Activated CD4-positive, CD25-positive, alpha-beta regulatory T cell treated with anti-CD3 and anti-CD28 coated beads, Interleukin-2, amount 50 U/mL, for 16 hours (primary cell): ENCODE data around the gene TRIM9.

ENCODE experiments used
- DNase-seq: peaks from one replicate; pipeline ENCODE4 v3.0.0-alpha.2; 2020; ENCODE audit warnings: low read depth, low spot score

TRIM9 gene

GRCh38 chr14:51058382-51058781 lies 36.5 kb downstream of the TRIM9 start:
- no peak for DNase-seq

GRCh38 chr14:51056421-51056820 lies 38.5 kb downstream of the TRIM9 start:
- no peak for DNase-seq

GRCh38 chr14:51053157-51053556 lies 41.7 kb downstream of the TRIM9 start:
- no peak for DNase-seq

DNA sequence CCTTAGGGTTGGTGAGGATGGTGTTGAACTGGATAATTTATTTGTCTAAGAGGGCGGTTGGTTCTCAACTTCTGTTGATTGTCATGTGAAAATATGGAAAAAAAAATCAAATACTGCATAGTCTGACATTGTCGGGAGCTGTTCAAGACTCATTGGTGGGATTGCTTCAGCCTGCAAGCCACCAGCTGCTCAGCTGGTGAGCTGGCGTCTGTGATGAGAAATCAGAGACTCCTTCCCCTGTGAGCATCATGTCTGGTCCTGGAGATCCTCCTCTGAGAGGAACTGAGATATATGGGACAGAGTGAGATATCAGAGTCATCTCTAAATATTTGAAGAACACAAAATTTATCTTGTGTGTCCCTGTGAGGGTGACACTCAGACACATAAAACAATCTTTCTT lies 49.9 kb downstream of the TRIM9 start:
- no peak for DNase-seq

DNA sequence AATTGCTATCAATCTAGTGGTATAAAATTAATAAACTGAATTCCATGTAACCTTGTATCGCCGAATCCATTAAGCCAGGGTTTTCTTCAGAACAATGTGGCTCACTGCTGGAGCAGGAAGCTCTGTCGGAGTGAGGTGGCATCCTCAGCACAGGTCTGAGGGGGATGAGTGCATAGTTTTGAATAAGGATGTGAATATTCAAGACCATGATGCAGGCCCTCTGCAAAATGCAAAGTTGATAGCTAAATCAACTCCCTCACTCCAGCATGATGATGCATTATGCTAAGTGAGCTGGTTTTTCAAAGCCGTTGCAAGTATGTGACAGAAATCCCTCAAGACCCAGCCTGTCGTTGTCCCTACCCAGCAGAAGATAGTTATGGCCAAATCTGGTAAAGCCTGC lies 53.0 kb downstream of the TRIM9 start:
- no peak for DNase-seq

GRCh38 chr14:51041108-51041531 lies 53.8 kb downstream of the TRIM9 start:
- no peak for DNase-seq

DNA sequence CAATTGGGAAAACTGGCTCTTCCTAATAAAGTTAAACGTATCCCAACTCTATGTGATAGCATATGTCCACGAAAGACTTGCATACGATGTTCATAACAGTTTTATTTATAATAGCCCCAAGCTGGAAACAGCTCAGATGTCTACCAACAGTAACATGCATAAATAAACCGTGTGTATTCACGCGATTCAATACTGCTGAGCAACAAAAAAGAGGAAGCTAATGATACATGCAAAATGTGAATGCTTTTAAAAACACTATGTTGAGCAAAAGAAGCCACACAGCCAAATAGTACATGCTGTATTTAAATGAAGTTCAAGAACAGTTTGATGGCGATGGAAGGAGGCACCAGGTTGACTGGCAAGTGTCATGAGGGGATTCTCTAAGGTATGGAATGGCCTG lies 55.7 kb downstream of the TRIM9 start:
- DNase-seq, result no peak

GRCh38 chr14:51035611-51036192 lies 59.2 kb downstream of the TRIM9 start:
- no peak for DNase-seq

DNA sequence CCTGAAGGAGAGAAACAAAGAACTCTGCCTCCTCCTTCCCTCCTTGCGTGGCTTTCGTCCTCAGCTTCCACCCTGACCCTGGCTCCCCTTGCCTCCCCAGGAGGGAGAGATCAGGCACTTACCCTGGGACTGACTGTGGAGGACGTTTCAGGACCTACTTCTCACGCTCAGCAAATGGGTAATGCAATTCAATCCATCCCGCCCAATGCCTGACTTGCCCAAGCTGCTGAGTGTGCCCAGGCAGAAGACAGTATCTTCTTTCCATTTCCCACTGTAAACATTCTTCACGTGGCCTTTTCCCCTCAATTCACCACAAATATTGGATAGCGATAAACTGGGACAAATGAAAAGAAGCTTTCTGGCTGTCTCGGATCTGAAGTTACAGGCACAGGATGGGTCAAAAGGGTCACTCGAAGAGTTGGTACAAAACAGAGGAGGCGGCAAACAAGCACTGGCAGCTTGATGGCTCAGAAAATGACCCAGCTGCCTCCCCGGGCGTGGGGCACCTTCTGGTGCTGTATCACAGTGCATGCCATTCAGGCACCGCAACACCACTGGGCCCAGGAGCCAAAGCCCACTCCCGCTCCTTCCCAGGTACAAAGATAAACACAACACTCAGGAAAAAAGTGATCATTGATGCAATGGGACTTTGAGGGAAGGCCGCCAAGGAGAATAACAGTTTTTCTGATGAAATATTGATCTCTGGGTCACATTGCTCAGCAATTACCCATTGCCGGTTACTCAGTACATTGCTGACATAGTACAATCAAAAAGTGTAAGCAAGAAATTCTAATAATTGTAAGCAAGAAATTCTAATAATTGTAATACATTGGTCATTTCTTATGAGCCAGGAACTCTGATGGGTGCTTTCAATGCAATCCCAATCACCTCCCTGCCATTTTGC lies 65.8 kb downstream of the TRIM9 start:
- no peak for DNase-seq

GRCh38 chr14:51028361-51028760 lies 66.5 kb downstream of the TRIM9 start:
- DNase-seq, result no peak

DNA sequence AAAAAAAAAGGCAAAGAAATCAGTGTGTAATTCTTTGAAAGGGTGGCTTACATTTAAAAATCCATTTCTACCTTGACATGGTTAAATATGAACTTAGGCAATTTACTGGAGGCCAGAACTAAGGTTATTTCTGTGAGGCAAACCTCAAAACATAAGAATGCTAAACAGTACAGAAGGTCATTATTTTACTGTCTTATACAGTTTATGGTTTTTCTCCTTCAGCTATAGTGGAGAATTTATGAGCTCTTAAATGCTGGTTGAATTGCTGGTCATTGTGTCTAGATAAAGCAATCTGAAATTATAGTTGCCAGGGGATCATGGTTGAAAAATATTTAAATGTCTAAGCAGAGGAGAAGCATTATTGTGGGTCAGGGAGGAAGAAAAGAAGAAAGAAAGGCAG lies 70.5 kb downstream of the TRIM9 start:
- no peak for DNase-seq

- DNase-seq, result no peak
Observed at GRCh38 chr14:51023964-51024363, 70.9 kb downstream of the TRIM9 start.

DNA sequence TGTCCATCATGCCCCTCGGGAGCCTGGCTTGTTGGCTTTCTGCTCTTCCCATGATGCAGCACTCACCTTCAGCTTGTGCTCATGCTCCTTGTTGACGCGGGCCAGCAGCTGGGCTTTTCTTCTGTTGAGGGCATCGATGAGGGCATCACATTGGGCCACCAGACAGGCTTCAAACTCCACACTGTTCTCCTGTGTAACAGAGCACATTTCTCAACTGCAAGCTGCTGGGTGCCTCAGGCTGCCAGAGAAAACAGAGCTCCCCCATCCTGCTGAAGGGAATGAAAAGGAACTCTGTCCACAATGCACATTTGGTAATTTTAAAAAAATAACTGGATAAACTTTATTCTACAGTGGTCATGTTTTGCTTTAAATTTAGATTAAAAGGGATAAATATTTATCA lies 72.1 kb downstream of the TRIM9 start:
- DNase-seq, result no peak

- no peak for DNase-seq
Observed at GRCh38 chr14:51020024-51020710, 74.7 kb downstream of the TRIM9 start.

GRCh38 chr14:51019089-51019488 lies 75.8 kb downstream of the TRIM9 start:
- DNase-seq, result no peak

DNA sequence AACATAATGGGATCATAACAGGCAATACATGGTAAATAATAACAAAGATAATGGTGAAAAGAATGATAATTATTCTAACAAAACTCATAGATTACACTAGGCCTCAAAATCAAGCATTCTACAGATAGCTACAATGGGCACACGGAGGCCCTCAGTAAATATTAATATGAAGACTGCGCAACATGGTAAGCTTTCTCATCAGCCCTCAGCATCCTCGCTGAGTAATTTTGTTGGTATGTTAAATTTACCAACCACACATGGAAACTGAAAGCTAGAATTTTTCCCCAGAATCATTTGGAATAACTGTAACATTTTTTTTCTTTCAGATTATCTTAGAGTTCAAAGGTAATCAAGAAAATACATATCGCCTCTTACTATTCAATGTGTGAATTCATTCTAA lies 76.4 kb downstream of the TRIM9 start:
- DNase-seq, result no peak

DNA sequence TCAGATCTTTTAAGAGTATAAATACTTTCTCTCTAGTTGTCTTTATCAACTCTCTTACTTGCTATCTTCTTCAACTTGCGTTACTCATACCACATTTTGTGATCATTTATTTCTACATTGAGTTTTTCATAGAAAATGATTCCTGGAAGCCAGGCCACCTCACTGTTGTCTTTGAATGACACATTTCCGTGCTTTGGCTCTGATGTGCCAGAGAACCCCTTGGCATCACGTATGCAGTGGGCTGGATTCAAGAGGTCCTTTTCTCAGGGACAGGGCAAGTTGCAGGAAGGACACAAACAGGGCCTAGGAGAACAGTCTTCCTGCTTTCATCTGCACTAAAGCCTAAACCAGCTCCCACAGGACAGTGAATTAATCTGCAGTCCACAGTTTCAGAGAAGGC lies 80.3 kb downstream of the TRIM9 start:
- no peak for DNase-seq

GRCh38 chr14:51014086-51014485 lies 80.8 kb downstream of the TRIM9 start:
- no peak for DNase-seq

DNA sequence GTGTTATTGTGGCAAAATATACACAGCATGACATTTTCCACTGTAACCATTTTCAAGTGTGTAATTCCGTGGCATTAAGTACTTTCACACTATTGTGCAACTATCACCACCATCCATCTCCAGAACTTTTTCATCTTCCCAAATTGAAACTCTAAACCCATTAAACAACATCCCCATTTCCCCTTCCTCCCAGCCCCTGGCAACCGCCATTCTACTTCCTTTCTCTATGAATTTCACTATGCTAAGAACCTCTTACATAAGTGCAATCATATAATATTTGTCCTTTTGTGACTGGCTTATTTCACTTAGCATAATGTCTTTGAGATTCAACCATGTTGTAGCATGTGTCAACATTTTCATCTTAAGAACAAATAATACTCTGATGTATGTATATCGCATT lies 82.8 kb downstream of the TRIM9 start:
- no peak for DNase-seq

GRCh38 chr14:51008446-51008845 lies 86.5 kb downstream of the TRIM9 start:
- no peak for DNase-seq

- DNase-seq, result no peak
Observed at GRCh38 chr14:51006781-51007211, 88.1 kb downstream of the TRIM9 start.

DNA sequence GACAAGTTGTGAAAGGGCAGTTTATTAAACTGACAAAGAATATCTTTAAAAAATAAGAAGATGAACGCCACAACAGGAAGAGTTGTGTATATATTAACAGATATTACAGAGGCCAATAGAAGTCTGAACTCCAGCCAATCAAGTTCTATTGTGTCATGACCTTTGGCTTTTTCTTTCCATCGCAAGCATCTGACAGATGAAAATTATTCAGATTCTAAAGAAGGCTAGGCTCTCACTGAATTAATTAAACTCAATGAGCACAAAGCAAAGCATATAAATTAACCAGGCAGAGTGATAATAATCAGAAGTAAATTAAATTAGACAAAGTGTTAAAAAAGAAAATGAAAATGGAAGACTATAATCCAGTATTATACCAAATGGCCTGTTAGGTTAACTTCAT lies 88.6 kb downstream of the TRIM9 start:
- DNase-seq, result no peak
